K562 treated with DMSO at 1 percent for 24 hours (cell line): ENCODE results near the gene RYR1. TPM values are rescaled to one million over a fixed set of nuclear protein-coding genes. Genes with fewer than 3 reads are reported as not detected.

Experiments used
- total RNA-seq: library from RNA; unstranded; fragments of 300-600 nt; gene quantifications from 2 replicates; pipeline ENCODE4 v1.2.3, GENCODE V29; 2022; ENCODE audit warnings: low read depth; ENCODE audit not compliant: insufficient read depth

RYR1 gene
- total RNA-seq: 1.7 and 2.9 TPM in 2 replicates

DNA sequence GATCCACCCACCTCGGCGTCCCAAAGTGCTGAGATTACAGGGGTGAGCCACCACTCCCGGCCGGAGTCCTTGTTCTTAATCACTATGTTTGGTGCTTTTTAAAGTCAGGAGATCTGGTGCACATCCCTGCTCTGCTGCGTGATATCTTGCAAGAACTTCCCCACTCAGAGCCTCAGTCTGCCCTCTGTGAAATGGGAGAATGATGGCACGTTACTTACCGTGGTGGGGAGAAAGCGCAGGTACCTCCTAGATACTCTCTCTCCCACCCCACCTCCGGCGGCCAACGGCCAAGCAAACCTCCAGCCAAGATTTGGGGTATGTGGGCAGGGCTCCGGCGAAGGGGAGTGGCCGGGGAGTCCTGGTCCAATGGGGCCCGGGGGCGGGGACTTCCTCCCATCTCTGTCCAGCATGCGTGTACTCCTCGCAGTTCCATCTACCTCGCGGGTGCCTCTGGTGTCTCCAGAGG is at the start of gene RYR1:
Gene RYR1, plus strand, starts transcription at position 424 of the 466 bp plus-strand sequence. CDS start 139 bp downstream, outside the sequence.

GRCh38 chr19:38387550-38388348 is 45.7 kb upstream of the RYR1 start, which contains the start of gene GGN:
GGN (minus strand) TSS chr19:38388034; CDS start chr19:38387261, 773 bp downstream.

DNA sequence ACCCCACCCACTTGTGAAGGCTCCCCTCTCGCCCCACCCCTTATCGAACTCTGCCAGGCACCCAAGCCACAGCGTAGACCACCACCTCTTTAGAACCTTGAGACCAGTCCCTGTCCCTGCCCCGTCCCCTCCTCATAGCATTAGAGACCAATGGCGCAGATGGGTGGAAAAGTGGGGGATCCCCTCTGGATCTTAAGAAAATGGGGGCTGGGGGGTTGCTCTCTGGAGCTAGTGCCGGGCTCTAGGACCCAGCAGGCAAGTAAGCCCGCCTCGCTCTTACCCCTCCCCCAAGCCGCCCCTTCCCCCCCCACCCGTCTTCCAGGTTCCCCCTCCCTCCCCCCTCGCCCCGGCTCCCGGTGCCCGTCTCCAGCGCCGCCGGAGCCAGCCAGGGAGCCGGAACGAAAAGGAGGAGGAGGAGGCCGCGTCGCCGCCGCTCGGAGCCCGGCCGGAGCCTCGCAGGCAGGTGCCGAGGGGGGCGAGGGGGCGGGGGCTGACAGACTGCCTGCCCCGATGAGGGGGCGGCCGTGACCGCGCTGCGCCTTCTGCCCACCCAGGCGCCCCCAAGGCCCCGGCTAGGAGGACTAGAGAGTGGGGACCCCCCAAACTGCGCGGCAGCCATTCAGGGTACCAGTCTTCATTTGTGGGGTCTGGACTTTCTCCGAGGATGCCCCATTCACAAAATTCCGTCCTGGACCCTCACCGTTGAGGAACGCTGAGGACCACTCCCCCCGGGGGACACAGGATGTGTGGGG is 45.0 kb upstream of the RYR1 start, which contains the start of gene SPRED3:
Gene SPRED3, plus strand, starts transcription at position 349 of the 752 bp plus-strand sequence. CDS start 1,606 bp downstream, outside the sequence.

GRCh38 chr19:38402967-38403674 is 30.4 kb upstream of the RYR1 start, which contains the start of gene FAM98C:
FAM98C (plus strand) TSS chr19:38403093; CDS start chr19:38403154, 61 bp downstream.

GRCh38 chr19:38425810-38426466 is 7.6 kb upstream of the RYR1 start, which contains the start of gene RASGRP4:
RASGRP4 (minus strand) TSS chr19:38426219; CDS start chr19:38426091, 128 bp downstream.

DNA sequence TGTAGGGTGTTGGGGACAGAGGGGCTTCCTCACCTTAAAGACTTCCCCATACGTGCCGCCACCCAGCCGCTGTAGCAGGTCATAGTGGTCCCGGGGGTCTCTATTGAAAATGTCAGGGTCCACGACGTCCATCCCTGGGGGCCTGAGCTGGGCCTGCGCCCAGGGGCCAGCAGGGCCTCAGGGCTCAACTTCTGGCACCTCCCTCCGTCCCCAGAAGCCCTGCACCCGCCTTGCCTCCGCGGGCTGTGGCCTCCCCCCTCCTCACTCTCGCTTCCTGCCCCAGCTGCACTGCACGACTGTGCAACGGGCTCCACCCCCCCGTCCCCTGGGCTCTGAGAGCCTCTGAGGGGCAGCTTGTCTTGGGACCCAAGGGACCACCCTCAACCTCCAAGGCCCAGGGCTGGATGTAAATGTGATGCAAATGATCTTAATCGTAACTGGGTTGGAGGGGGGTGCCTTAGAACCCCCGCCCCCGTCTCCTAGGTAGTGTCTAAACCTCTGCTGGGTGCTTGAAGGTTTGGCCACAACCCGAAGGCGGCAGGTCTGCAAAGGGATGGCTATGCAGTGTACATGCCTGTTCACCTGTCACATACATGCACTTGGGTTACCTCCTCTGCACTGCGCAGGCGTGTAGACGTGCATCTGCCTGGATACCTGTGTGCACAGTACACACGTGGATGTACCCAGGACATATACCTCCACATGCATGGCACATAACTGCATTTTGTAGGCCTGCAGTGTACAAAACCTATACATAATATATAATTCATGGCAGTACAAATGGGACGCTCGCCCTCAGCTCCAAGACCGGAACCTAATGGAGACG is 184.5 kb downstream of the RYR1 start, which contains the start of gene MAP4K1:
Gene MAP4K1, minus strand, starts transcription at position 190 of the 826 bp plus-strand sequence. Its CDS starts 58 bp downstream, at position 132.

GRCh38 chr19:38618590-38619360 is 185.3 kb downstream of the RYR1 start, which contains the start of gene EIF3K:
EIF3K (plus strand) TSS chr19:38619188; CDS start chr19:38619269, 81 bp downstream.

Other genes starting within 250 kb of the RYR1 start
- gene DPF1, start 209.5 kb upstream of the RYR1 start, total RNA-seq: 2.8 and 3.0 TPM in 2 replicates
- 60.5 and 72.2 TPM in 2 replicates for gene PPP1R14A, start 177.3 kb upstream of the RYR1 start, total RNA-seq
- 0.75 TPM in 1 of 2 replicates, not detected in the other for gene SPINT2, start 169.1 kb upstream of the RYR1 start, total RNA-seq
- gene C19orf33, start 129.4 kb upstream of the RYR1 start, total RNA-seq: not detected in 2 replicates
- gene YIF1B, start 117.7 kb upstream of the RYR1 start, total RNA-seq: 377 and 406 TPM in 2 replicates
- gene KCNK6, start 113.8 kb upstream of the RYR1 start, total RNA-seq: 0.13 and 0.29 TPM in 2 replicates
- gene CATSPERG, start 97.9 kb upstream of the RYR1 start, total RNA-seq: 0.87 TPM in 1 of 2 replicates, not detected in the other
- gene PSMD8, start 59.1 kb upstream of the RYR1 start, total RNA-seq: 395 and 440 TPM in 2 replicates
- 0.65 and 2.0 TPM in 2 replicates for gene GGN, start 45.7 kb upstream of the RYR1 start, total RNA-seq
- gene SPRED3, start 45.0 kb upstream of the RYR1 start, total RNA-seq: 1.3 and 1.7 TPM in 2 replicates
- gene FAM98C, start 30.6 kb upstream of the RYR1 start, total RNA-seq: 44.4 and 47.5 TPM in 2 replicates
- 18.2 and 20.0 TPM in 2 replicates for gene RASGRP4, start 7.5 kb upstream of the RYR1 start, total RNA-seq
- gene MAP4K1, start 184.3 kb downstream of the RYR1 start, total RNA-seq: 0.46 and 0.63 TPM in 2 replicates
- 588 and 605 TPM in 2 replicates for gene EIF3K, start 185.5 kb downstream of the RYR1 start, total RNA-seq
- 412 and 454 TPM in 2 replicates for gene ACTN4, start 214.0 kb downstream of the RYR1 start, total RNA-seq